Lower lobe of right lung (tissue), 2 donors: ENCODE measurements around the gene TRIM41. TPM values are rescaled to one million over a fixed set of nuclear protein-coding genes. Genes with fewer than 3 reads are reported as not detected.

Source experiments
- ATAC-seq, 2 donors: fragments of 200-7000 bp; cut with Tn5 transposase; one replicate each; pipeline ENCODE4 v1.9.1; 2020 to 2022; ENCODE audit warnings: mild to moderate bottlenecking in 2 of 2, moderate library complexity in 2 of 2
- DNase-seq: peaks from one replicate; pipeline ENCODE4 v3.0.0-alpha.2; 2020
- H3K27ac ChIP-seq: fragments of 200-600 bp; one replicate; pipeline ENCODE4 v1.8.0; 2022
- H3K27me3 ChIP-seq: fragments of 200-600 bp; one replicate; pipeline ENCODE4 v1.8.0; 2022; ENCODE audit warnings: low read depth
- H3K36me3 ChIP-seq: fragments of 200-600 bp; one replicate; pipeline ENCODE4 v1.8.0; 2022; ENCODE audit warnings: mild to moderate bottlenecking
- H3K4me1 ChIP-seq: fragments of 200-600 bp; one replicate; pipeline ENCODE4 v1.8.0; 2022
- H3K4me3 ChIP-seq: fragments of 200-600 bp; one replicate; pipeline ENCODE4 v1.8.0; 2022; ENCODE audit warnings: mild to moderate bottlenecking
- H3K9me3 ChIP-seq: fragments of 200-600 bp; one replicate; pipeline ENCODE4 v1.8.0; 2022
- intact Hi-C: fragments of 100-400 bp; cut with DNase I; formaldehyde crosslinking; loops from one replicate; pipeline ENCODE4 v1.11.0; 2022
- total RNA-seq: library from RNA; stranded (reverse); fragmentation: NEBNext Ultra II Directional; extraction: Animal tissue kit (Norgen Biotek cat#: 25700); gene quantifications from one replicate; pipeline ENCODE4 v1.2.1, GENCODE V29; 2021
- TF ChIP-seq, protein P1 (sequence below): fragments of 200-600 bp; IDR thresholded peaks from one replicate; pipeline ENCODE4 v1.8.0; 2022; ENCODE audit warnings: antibody characterized with exemption, mild to moderate bottlenecking
- donor health status: DM: no; HTN: yes; CAD: no; lungs with severe emphysema.

The TRIM41 gene
- total RNA-seq, 1 donor from 2014 or later, result 29.1 TPM

DNA sequence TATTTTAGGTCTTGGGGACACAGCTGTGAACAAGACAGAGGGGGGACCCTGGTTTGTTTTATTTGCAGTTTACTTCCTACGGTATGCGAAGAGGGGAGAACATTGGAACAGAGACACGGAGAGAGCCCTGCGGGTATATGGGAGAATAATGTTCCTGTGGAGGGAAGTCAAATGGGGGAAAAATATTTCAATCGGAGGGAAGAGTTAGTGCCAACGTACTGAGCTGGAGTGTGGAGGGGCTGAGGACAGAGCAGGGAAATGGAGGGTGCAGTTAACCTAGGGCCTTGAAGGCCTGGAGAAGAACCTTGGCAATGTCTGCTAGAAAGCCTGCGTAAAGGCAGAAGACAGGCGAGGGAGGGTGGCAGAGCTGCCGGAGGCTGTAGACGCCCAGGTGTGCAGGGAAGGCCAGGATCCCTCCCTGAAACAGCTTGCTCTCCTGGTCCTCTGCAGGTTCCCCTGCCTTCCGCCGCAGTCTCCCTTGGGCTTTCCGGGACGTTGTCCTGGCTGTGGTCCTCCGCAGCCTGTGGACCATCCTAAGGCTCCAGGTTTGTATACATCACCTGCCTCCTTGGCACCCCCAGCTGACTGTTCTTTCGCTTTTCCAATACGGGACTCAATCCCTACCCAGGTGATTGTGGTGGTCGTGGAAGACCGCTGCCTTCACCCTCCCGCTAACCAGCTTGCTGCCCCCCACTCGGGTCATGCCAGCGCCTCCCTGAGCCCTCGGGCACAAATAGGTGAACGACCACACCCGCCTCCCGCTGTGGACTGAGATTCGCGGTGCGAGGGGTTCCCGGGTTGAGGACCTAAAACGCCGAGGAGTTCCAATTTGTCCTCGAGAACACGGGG is 22.6 kb downstream of the TRIM41 start:
- TF ChIP-seq, protein P1, sequence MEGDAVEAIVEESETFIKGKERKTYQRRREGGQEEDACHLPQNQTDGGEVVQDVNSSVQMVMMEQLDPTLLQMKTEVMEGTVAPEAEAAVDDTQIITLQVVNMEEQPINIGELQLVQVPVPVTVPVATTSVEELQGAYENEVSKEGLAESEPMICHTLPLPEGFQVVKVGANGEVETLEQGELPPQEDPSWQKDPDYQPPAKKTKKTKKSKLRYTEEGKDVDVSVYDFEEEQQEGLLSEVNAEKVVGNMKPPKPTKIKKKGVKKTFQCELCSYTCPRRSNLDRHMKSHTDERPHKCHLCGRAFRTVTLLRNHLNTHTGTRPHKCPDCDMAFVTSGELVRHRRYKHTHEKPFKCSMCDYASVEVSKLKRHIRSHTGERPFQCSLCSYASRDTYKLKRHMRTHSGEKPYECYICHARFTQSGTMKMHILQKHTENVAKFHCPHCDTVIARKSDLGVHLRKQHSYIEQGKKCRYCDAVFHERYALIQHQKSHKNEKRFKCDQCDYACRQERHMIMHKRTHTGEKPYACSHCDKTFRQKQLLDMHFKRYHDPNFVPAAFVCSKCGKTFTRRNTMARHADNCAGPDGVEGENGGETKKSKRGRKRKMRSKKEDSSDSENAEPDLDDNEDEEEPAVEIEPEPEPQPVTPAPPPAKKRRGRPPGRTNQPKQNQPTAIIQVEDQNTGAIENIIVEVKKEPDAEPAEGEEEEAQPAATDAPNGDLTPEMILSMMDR, result no peak
- ATAC-seq (no peak), DNase-seq (no peak)
- Histone ChIP-seq H3K27me3 (no peaks in the 10 kb centered on the region), H3K9me3 (no peaks in the 10 kb centered on the region), H3K4me3 (peak overlapping the region; percentile 79), H3K27ac (peak overlapping the region; percentile 98), H3K36me3 (peaks cover 17% of the 10 kb centered on the region), H3K4me1 (peaks cover 72% of the 10 kb centered on the region)
- intact Hi-C loops, result no loop called here

DNA sequence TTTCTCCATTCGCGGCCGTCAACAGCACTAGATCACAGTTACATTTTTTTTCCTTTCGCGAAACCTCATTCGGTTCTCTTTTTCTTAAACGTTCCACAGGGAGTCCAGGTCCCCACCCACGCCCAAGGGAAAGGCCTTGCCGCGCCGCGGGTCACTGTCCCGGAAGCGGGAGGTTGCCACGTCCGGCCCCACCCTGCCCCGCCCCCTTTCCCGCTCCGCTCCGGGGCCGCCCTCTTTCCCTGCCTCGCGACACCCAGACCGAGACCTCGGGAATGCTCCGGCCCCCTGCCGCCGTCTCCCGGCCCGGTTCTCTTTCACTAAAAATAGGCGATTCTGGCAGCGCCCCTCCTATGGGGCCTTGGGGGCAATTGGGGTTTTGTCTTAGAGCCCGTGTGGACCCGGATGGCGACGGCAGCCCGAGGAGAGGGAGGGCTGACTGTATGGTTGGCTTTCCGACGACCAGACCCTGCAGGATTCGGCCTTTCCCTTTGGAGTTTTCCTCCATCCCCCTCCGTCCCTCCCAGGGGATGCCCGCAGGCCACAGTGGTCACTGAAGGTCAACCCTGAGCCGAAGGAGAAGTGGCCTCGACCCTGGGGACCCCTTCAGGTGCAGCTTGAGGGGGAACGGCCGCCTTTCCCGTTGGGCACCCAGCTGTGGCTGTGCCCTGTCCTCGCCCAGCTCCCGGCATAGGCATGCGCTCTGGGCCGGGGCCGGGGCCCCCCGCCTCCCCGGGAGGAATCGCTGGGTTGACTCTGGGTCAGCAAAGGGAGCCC is 23.4 kb downstream of the TRIM41 start:
- H3K36me3 ChIP-seq, result peaks cover 13% of the 10 kb centered on the region
- H3K4me3 ChIP-seq, result peak overlapping the region; percentile 79
- H3K4me1 ChIP-seq, result peaks cover 76% of the 10 kb centered on the region
- DNase-seq (peak; percentile 94), ATAC-seq (peak; percentile 89 to 92)
- no peaks in the 10 kb centered on the region for H3K9me3 ChIP-seq
- H3K27me3 ChIP-seq, result no peaks in the 10 kb centered on the region
- intact Hi-C loops, result no loop called here
- H3K27ac ChIP-seq, result peak overlapping the region; percentile 98
- TF ChIP-seq, protein P1, result no peak

DNA sequence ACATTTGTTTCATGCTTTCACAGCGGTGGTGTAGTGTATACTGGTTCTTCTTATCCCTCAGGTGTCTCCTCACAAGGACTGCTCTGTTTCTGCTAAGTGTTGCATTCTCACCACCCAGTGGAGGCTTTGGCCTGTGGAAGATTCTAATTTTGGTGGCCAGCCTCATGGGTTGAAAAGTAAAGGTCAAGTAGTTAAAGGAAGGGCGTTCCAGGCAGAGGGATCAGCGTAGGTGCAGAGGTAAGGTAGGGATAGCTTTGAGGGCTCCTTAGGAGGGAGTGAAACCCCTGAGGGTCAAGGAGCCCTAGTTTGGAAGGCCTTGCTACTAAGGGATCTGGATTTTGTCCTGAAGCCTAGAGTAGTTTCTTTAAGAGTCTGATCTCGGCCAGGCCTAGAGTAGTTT is 25.2 kb downstream of the TRIM41 start:
- TF ChIP-seq, protein P1, result no peak
- Histone ChIP-seq H3K9me3 (no peaks in the 10 kb centered on the region), H3K36me3 (peaks cover 20% of the 10 kb centered on the region), H3K27ac (peak overlapping the region; percentile 98), H3K4me3 (peak overlapping the region; percentile 79), H3K27me3 (no peaks in the 10 kb centered on the region), H3K4me1 (peaks cover 79% of the 10 kb centered on the region)
- intact Hi-C loops, result no loop called here
- DNase-seq (no peak), ATAC-seq (no peak)

DNA sequence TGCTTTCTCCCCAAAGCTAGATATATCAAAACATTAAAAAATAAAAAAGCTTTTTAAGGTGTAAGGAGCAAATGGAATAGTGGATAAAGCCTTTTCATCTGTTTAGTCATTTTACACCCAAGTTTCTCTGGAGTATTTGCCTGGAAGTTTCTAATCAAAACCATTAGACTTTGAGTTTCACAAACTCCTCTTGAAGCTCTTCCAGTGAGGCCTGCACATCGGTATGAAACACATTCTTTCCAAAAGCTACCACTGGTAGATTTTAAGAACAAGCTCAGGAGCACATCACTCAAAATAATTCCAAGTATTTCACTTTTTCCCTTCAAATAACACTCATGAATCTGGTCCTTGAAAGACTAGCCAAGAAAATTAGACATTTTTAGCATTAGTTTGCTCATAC is 32.2 kb downstream of the TRIM41 start:
- DNase-seq (no peak), ATAC-seq (no peak)
- H3K9me3 ChIP-seq, result no peaks in the 10 kb centered on the region
- H3K27ac ChIP-seq, result no peak overlapping the region
- intact Hi-C loops, result no loop called here
- peaks cover 43% of the 10 kb centered on the region for H3K36me3 ChIP-seq
- TF ChIP-seq, protein P1, result no peak
- no peak overlapping the region for H3K4me3 ChIP-seq
- H3K4me1 ChIP-seq, result peaks cover 85% of the 10 kb centered on the region
- no peaks in the 10 kb centered on the region for H3K27me3 ChIP-seq

DNA sequence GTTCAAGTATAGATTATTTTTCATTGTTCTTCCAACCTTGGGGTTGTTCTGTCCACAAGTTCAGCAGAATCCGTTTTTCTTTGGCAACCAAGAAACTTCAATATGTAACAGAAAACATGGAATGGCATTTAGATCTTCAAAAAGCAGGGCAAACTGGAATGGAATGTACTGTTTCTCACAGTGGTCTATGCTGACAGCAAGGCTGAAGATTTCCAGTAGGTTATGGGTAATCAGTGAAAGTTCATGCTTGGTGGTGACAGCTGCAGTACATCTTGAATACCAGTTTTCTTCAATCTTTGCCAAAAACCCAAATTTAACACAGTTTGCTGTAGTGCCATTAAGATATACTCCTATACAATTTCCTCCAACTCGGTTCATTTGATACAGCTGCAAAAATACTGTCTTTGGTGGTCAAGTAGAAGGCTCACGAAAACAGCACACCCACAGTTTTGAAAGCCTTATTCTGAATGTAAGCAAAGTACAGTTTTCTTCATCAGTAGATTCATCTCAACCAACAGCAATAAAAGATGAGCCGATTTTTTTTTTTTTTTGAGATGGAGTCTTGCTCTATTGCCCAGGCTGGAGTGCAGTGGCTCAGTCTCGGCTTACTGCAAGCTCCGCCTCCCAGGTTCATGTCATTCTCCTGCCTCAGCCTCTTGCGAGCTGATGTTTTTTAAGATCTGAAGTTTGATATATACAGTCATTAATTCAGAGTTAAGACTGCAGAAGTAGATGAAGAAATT is 32.9 kb downstream of the TRIM41 start:
- TF ChIP-seq, protein P1, result no peak
- H3K27me3 ChIP-seq, result no peaks in the 10 kb centered on the region
- H3K36me3 ChIP-seq, result peaks cover 40% of the 10 kb centered on the region
- intact Hi-C loops, result no loop called here
- no peak for ATAC-seq
- no peaks in the 10 kb centered on the region for H3K9me3 ChIP-seq
- no peak for DNase-seq
- H3K4me1 ChIP-seq, result peaks cover 78% of the 10 kb centered on the region
- H3K4me3 ChIP-seq, result no peak overlapping the region
- H3K27ac ChIP-seq, result no peak overlapping the region
